GM21619 (cell line): ENCODE data around the gene AGAP4.
"Not testable (repeated sequence)": the region's sequence is repeated elsewhere in the genome, so short reads cannot be mapped to it uniquely, and the experiment has no call there.

ENCODE experiments used
- ATAC-seq: cut with Tn5 transposase; IDR thresholded peaks from one replicate; pipeline ENCODE4 v1.9.1; 2021; ENCODE audit not compliant: unreplicated experiment

AGAP4 gene

GRCh38 chr10:45847400-45847799 lies at the start of gene AGAP4:
TSS of gene AGAP4 (minus strand) at chr10:45847500. CDS start at chr10:45847347, 153 bp downstream.
- not testable (repeated sequence) for ATAC-seq

DNA sequence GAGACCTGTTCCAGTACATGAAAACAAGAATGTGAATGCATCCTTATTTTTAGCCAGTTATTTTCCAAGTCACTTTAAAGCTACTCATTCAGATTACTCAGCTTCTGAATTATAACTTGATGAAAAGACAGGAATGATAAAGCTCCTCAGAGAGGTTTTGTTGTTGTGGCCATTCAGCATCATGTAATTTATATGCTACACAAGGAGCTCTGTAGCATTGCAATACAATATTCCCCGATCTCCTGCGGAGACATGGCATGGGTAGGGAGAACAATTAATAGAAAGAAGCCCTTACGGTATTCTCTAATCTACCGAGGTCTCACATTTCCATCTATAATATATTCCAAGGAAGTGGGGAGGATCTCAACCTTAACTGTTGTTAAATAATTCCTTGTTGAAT lies 43.4 kb upstream of the AGAP4 start:
- not testable (repeated sequence) for ATAC-seq

- not testable (repeated sequence) for ATAC-seq
Observed at GRCh38 chr10:45889539-45890230, 42.4 kb upstream of the AGAP4 start.

GRCh38 chr10:45882880-45883279 lies 35.6 kb upstream of the AGAP4 start:
- ATAC-seq: not testable (repeated sequence)

DNA sequence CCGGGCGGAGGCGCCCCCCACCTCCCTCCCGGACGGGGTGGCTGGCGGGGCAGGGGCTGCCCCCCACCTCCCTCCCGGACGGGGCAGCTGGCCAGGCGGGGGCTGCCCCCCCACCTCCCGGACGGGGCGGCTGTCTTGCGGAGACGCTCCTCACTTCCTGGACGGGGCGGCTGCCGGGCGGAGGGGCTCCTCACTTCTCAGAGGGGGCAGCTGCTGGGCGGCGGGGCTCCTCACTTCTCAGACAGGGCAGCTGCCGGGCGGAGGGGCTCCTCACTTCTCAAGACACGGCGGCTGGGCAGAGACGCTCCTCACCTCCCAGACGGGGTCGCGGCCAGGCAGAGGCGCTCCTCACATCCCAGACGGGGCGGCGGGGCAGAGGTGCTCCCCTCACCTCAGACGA lies 18.1 kb upstream of the AGAP4 start:
- not testable (repeated sequence) for ATAC-seq

- ATAC-seq: not testable (repeated sequence)
Observed at GRCh38 chr10:45864264-45864663, 17.0 kb upstream of the AGAP4 start.

DNA sequence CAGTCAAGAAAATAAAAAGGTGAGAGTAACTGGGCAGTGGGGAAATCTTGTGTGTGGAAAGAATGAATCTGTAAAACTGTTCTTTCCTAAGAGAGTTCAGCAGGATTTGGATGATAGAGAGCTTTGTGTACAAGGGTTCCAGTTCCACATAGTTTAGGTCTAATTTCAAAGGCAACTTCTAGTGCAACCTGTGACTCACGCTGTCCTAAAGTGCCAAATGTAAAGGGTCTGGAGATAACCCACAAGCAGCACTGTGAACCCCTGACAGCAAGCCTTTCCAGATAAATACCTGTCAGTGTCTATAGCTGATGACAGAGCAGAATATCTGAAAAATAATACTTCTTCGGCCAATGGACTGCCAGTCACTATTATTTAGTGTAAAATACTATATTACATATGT lies 16.3 kb upstream of the AGAP4 start:
- not testable (repeated sequence) for ATAC-seq

GRCh38 chr10:45857931-45858330 lies 10.6 kb upstream of the AGAP4 start:
- not testable (repeated sequence) for ATAC-seq

DNA sequence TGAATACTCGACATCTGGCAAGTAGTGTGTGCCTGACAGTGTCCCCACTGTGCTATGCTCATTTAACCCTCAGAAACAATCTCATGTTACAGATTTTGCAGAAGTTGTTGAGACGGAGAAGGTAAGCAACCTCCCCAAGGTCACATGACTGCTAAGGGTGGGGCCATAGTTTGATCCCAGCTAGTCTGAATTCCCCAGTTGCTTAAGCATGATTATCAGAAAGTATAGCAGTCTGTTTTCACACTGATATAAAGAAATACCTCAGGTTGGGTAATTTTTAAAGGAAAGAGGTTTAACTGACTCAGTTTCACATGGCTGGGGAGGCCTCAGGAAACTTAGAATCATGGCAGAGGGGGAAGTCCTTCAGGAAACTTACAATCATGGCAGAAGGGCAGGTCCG lies 1.2 kb upstream of the AGAP4 start:
- not testable (repeated sequence) for ATAC-seq

DNA sequence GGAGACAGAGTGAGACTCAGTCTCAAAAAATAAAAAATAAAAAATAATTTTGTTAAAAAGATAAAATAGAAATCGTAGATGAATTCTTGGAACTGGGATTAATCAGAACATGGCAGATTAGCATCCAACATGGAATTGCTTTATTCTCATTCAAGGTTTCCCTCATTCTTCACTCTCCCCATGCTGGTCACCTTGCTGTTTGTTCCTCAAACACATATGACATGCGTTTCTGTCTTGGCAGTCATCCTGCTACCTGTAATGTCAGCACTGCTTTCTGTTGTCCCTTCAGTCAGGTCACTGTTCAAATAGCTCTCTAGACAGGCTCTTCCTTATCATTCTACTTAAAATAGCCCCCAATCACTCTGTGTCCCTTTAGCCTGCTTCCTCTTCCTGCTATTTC lies 24.4 kb downstream of the AGAP4 start:
- ATAC-seq: not testable (repeated sequence)

- ATAC-seq: not testable (repeated sequence)
Observed at GRCh38 chr10:45820107-45820830, 27.0 kb downstream of the AGAP4 start.

DNA sequence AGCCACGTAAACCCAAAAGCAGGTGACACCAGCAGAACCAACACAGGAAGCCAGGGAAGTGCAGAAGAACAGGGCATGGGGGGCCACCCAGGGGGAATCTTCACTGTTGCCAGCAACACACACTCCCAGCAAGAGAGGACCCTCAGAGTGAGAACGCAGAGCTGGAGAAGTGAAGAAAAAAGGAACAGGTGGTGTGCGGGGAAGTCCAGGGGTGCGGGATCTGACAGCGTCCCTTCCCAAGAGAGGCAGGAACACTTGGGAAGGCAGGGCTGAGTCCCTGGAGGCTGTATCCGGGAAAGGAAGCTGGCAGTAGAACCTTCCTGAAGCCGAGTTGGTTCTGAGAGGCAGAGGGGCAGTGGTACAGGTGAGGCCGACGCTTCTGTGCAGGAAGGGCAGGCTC lies 27.7 kb downstream of the AGAP4 start:
- ATAC-seq: no peak

DNA sequence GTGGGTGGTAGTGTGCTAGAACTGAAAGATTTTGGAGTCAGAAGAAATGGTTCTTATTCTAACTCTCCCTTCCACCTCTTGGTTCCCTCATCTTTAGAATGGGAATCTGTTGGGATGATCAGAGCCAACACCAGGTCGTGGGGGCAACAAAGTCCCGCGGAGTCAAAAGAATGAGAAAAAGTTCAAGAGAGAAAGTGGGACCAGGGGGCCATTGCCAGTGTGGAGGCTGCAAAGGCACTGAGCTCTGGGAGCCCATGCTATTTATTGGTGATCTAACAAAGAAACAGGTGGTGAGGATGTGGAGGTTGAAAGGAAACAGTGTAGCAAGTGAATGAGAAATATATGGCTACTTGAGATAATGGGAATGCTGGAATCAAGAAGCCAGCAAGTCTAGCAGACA lies 29.4 kb downstream of the AGAP4 start:
- no peak for ATAC-seq

DNA sequence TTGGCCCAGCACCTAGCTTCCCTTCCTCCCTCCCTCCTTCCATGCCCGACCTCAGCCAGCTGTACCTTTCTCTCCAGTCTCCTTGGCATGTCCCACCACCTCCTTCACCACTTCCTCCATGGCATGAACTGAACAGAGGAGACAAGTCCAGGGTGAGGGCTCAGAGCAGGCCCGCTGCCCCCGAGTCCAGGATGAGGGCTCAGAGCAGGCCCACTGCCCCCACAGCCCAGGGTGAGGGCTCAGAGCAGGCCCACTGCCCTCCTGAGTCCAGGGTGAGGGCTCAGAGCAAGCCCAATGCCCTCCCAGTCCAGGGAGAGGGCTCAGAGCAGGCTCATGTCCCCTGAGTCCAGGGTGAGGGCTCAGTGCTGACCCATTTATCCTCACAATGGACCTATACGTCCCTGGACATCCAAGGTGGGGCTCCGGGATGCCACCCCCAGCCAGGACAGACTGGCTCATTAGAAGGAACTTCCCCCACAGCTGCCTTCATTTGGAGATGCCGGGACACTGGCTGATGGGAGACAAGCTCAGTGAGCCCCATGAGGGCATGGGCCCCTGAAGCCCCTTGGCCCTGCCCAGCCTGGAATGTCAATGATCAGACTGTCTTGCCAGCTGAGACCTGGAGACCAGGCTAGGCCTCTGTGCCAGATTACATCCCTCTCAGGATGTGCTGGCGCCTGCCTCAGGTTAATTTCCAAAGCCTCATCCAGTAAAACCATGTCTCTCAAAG lies 30.0 kb downstream of the AGAP4 start:
- ATAC-seq: no peak

DNA sequence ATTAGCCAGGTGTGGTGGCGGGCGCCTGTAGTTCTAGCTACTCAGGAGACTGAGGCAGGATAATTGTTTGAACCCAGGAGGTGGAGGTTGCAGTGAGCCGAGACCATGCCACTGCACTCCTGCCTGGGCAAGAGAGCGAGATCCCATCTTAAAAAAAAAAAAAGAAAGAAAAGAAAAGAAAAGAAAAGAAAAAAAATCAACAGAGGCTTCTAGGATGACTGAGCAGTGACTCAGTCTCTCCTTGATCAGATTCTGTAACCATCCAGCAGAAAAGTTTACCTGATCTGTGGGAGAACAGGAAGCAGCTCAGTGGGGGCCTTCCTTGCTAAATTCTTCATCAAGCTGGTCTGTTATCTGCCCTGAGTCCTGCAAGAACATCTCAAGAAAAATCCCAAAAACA lies 33.2 kb downstream of the AGAP4 start:
- not testable (repeated sequence) for ATAC-seq

GRCh38 chr10:45812959-45813358 lies 34.3 kb downstream of the AGAP4 start:
- not testable (repeated sequence) for ATAC-seq

DNA sequence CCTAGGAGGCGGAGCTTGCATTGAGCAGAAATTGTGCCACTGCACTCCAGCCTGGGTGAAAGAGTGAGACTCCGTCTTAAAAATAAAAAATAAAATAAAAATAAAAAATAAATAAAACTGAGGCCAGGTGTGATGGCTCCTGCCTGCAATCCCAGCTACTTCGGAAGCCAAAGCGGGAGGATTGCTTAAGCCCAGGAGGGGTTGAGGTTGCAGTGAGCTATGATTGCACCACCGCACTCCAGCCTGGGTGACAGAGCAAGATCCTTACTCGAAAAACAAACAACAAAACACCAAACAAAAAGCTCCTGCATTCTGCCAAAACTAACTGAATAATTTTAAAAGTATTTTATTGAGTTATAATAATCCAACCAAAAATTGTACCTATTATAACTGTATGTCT lies 36.2 kb downstream of the AGAP4 start:
- ATAC-seq: no peak

DNA sequence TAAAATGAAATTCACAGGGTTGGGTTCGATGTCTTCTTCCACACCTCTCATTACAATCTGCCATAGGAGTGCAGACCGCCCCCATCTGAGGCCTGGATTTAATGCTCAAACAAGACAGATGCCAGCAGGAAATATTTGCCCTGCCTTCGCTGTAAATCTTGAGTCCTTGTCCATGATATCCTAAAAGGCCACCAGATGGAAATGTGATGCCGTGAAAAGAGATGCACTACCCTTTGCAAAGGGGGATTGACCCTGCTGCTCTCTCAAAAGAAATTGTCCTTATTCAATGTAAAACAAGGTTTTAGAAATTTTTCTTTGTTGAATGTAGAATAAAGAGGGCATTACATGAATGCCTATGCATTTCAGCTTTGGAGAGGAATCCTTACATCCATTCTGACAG lies 37.5 kb downstream of the AGAP4 start:
- no peak for ATAC-seq

GRCh38 chr10:45804996-45805395 lies 42.3 kb downstream of the AGAP4 start:
- ATAC-seq: not testable (repeated sequence)

GRCh38 chr10:45803060-45804010 lies 44.0 kb downstream of the AGAP4 start:
- not testable (repeated sequence) for ATAC-seq

GRCh38 chr10:45794761-45795160 lies 52.5 kb downstream of the AGAP4 start:
- ATAC-seq: not testable (repeated sequence)
